SW480 (cell line): ENCODE results near the gene RICTOR.

Experiments
- DNase-seq: peaks from one replicate; pipeline ENCODE4 v3.0.0-alpha.2; 2016; ENCODE audit warnings: low spot score

RICTOR gene, protein sequence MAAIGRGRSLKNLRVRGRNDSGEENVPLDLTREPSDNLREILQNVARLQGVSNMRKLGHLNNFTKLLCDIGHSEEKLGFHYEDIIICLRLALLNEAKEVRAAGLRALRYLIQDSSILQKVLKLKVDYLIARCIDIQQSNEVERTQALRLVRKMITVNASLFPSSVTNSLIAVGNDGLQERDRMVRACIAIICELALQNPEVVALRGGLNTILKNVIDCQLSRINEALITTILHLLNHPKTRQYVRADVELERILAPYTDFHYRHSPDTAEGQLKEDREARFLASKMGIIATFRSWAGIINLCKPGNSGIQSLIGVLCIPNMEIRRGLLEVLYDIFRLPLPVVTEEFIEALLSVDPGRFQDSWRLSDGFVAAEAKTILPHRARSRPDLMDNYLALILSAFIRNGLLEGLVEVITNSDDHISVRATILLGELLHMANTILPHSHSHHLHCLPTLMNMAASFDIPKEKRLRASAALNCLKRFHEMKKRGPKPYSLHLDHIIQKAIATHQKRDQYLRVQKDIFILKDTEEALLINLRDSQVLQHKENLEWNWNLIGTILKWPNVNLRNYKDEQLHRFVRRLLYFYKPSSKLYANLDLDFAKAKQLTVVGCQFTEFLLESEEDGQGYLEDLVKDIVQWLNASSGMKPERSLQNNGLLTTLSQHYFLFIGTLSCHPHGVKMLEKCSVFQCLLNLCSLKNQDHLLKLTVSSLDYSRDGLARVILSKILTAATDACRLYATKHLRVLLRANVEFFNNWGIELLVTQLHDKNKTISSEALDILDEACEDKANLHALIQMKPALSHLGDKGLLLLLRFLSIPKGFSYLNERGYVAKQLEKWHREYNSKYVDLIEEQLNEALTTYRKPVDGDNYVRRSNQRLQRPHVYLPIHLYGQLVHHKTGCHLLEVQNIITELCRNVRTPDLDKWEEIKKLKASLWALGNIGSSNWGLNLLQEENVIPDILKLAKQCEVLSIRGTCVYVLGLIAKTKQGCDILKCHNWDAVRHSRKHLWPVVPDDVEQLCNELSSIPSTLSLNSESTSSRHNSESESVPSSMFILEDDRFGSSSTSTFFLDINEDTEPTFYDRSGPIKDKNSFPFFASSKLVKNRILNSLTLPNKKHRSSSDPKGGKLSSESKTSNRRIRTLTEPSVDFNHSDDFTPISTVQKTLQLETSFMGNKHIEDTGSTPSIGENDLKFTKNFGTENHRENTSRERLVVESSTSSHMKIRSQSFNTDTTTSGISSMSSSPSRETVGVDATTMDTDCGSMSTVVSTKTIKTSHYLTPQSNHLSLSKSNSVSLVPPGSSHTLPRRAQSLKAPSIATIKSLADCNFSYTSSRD (N-terminal part only)

GRCh38 chr5:39074017-39074814 lies at the start of gene RICTOR:
TSS of gene RICTOR (minus strand) at chr5:39074399. CDS start at chr5:39074377, 22 bp downstream.
- peak; percentile 83 for DNase-seq

GRCh38 chr5:39121922-39122321 lies 47.7 kb upstream of the RICTOR start:
- DNase-seq: no peak

- no peak for DNase-seq
Observed at GRCh38 chr5:39121315-39121714, 47.1 kb upstream of the RICTOR start.

DNA sequence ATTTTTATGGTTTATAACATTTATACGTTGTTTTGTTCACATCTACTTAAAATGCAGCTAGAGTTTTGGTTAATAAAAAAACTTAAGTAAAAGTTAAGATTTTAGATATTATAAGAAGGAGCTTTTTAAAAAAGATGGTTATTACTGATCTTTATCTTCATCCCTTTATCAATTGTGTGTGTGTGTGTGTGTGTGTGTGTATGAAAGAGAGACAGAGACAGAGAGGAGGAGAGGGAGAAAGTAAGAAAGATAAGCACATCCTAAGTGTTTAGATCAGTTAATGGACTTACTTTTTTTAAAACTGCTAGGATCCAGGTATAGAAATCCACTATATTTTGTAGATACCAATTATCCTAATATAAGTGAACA lies 45.8 kb upstream of the RICTOR start:
- DNase-seq: no peak

GRCh38 chr5:39119404-39120051 lies 45.3 kb upstream of the RICTOR start:
- DNase-seq: no peak

DNA sequence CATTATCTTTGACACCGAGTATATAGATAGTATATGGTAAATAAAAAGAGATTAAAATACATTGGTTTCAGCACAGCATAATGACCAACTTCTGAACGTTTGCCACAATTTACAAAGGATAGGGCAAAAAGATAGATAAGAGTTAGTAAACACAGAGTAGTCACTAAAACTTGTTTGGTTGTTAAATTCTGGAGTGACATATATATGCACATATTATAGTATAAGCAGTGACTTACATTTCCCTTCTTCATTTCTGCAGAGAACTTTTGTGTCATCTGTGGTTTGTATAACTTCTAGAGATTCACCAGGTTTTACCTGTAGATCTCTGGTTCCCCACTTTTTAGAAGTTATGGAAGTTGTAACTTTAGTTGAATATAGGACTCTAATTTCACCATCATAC lies 44.4 kb upstream of the RICTOR start:
- no peak for DNase-seq

DNA sequence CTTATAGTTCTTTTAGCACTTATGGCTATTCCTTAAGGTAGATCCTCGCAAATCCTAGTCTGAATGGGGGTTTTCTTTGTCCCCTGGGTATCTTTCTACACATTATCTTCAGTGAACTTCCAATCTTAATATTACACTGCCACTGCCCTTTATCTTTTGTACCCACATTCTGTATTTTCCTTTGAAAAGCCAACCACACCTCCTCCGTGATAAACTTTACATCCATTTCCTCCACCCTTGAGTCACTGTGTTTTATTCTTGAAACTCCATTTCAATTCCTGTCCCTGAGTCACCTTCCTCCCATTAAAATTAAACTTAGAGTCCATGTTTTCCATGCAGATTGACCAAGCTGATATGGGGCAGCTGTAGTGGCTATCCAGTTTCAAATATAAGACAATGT lies 43.2 kb upstream of the RICTOR start:
- DNase-seq: no peak

GRCh38 chr5:39116344-39117170 lies 42.4 kb upstream of the RICTOR start:
- no peak for DNase-seq

- DNase-seq: no peak
Observed at GRCh38 chr5:39115644-39116343, 41.6 kb upstream of the RICTOR start.

DNA sequence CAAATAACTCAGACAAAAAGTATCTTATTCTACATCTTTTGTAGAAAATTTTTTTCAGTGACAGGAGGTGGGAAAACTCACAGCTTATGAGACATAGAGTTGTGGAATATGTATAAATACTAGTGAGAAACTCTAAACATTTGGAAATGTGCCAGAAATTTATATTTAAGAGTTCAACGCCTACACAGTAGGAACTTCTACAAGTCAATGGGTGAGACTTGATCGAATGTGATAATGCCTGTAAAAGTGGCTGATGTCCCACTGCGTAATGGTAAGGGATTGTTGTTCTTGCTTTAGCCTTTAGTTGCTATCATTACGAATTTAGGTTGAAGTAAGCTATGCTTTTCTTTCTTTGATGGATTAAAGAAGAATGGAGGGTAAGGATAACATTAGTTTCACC lies 40.0 kb upstream of the RICTOR start:
- DNase-seq: no peak

GRCh38 chr5:39113354-39113953 lies 39.3 kb upstream of the RICTOR start:
- no peak for DNase-seq

GRCh38 chr5:39109606-39110005 lies 35.4 kb upstream of the RICTOR start:
- no peak for DNase-seq

DNA sequence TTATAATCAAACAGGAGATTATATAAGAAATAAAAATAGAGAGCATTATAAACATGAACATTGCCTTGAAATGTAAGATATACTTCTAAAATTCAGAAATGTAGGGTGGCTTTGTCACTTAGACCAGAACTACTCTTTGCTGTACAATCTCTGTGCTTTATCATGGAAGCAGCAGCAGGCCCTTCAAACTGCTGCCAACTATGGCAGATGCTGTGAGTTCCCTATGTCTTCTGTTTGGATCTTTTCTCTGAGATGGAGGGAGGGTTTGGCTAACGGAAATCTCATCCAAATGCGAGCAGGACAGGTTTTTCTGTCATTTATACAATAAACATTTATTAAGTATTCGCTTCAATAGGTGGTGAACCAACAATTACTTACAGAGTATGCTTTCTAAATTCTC lies 34.8 kb upstream of the RICTOR start:
- DNase-seq: no peak

GRCh38 chr5:39107350-39107749 lies 33.2 kb upstream of the RICTOR start:
- no peak for DNase-seq

DNA sequence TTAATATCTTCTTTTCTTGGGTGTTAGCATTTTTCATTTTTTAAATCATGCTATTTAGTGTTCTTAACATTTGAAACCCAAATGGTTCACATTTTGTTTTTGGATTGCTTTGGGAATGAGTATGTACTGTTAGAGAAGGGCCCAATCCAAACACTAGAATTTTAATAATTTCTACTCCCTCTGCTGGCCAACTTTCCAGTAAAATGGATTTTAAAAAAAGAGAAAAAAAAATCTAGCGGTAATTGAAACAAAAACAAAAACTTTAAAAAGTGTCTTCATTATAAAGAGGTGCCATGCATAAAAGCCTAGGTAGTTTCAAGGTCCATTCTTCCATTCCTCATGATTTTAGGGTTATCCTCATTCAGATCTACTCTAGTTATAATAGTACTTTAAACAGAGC lies 32.1 kb upstream of the RICTOR start:
- peak; percentile 2 for DNase-seq

GRCh38 chr5:39104221-39104620 lies 30.0 kb upstream of the RICTOR start:
- DNase-seq: no peak

DNA sequence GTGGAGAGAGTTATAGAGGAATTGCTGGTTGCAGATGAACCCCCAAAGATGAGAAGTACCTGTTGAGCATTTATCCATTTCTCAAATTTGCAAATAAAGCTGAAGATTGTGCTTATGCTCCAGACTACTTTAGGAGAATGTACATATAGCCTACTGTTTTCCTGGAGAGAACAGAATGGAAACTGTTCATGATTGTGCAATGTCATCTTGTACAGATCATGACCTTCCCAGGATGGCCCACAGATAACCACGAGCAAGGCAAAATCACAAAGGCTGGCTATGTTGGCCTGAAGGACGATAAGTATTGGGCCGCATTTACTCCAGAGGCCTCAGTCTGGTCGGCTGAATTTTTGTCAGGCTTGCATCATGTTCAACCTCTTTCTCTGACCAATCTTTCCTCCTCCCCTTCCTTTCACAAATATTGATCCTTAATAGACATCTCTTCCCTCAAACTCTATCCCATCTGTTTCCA lies 28.5 kb upstream of the RICTOR start:
- no peak for DNase-seq

- peak; percentile 34 for DNase-seq
Observed at GRCh38 chr5:39100851-39101396, 26.7 kb upstream of the RICTOR start.
